ENCODE data around the gene RPS4Y1. TPM values are rescaled to one million over a fixed set of nuclear protein-coding genes. Genes with fewer than 3 reads are reported as not detected.

The RPS4Y1 gene
- total RNA-seq, 1 experiment from 2014 or later: 176 TPM

GRCh38 chrY:2887386-2887785 is 46.0 kb downstream of the RPS4Y1 start:
- no peak overlapping the region for H3K27ac ChIP-seq (ENCODE audit: low read depth, low read length)

GRCh38 chrY:2887955-2888354 is 46.6 kb downstream of the RPS4Y1 start:
- H3K9me2 ChIP-seq (ENCODE audit: insufficient read depth): no peaks in the 10 kb centered on the region
- ChIA-PET POLR2A (no interaction called here), CTCF (no interaction called here), RAD21 (ENCODE audit: low non-redundant PET in 1 of 2, low total read pairs in 2 of 2, uncharacterized antibody in 2 of 2, unreplicated experiment in 2 of 2) (no interaction called here)
- no peak overlapping the region for H2AFZ ChIP-seq (ENCODE audit: low read depth, low read length, poor library complexity, severe bottlenecking)
- TF ChIP-seq SIN3A (IDR thresholded peaks at IDR 0.05; ENCODE audit: low read depth): no peak
- TF ChIP-seq, protein P1, sequence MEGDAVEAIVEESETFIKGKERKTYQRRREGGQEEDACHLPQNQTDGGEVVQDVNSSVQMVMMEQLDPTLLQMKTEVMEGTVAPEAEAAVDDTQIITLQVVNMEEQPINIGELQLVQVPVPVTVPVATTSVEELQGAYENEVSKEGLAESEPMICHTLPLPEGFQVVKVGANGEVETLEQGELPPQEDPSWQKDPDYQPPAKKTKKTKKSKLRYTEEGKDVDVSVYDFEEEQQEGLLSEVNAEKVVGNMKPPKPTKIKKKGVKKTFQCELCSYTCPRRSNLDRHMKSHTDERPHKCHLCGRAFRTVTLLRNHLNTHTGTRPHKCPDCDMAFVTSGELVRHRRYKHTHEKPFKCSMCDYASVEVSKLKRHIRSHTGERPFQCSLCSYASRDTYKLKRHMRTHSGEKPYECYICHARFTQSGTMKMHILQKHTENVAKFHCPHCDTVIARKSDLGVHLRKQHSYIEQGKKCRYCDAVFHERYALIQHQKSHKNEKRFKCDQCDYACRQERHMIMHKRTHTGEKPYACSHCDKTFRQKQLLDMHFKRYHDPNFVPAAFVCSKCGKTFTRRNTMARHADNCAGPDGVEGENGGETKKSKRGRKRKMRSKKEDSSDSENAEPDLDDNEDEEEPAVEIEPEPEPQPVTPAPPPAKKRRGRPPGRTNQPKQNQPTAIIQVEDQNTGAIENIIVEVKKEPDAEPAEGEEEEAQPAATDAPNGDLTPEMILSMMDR (IDR thresholded peaks at IDR 0.05 in 2 of 3, conservative IDR thresholded peaks at IDR 0.05 in 1 of 3; ENCODE audit: borderline replicate concordance in 1 of 3, insufficient read depth in 1 of 3, low read depth in 2 of 3, low read length in 2 of 3): no peak
- no peak for TF ChIP-seq ZNF274 (IDR thresholded peaks at IDR 0.05; ENCODE audit: low read depth, low read length)
- no peak for TF ChIP-seq POLR2A (IDR thresholded peaks at IDR 0.05; ENCODE audit: borderline replicate concordance, extremely low read depth, insufficient read depth, insufficient read length)
- TF ChIP-seq SP1 (IDR thresholded peaks at IDR 0.05; ENCODE audit: low read depth): no peak
- no peak for TF ChIP-seq ZFX (IDR thresholded peaks at IDR 0.05)
- TF ChIP-seq EZH2 (IDR thresholded peaks at IDR 0.05): no peak
- no peak for TF ChIP-seq ELF1 (IDR thresholded peaks at IDR 0.05; ENCODE audit: borderline replicate concordance, low read depth)
- no peak for TF ChIP-seq REST (IDR thresholded peaks at IDR 0.05; ENCODE audit: low read depth)
- no peak for TF ChIP-seq SRF (IDR thresholded peaks at IDR 0.05; ENCODE audit: low read depth)
- TF ChIP-seq, protein P2, sequence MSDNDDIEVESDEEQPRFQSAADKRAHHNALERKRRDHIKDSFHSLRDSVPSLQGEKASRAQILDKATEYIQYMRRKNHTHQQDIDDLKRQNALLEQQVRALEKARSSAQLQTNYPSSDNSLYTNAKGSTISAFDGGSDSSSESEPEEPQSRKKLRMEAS (IDR thresholded peaks at IDR 0.05): no peak
- no peak for TF ChIP-seq JUND (IDR thresholded peaks at IDR 0.05)
- no peak for TF ChIP-seq POLR2AphosphoS5 (IDR thresholded peaks at IDR 0.05; ENCODE audit: low read depth, low read length)
- no peak overlapping the region for H3K27ac ChIP-seq (ENCODE audit: low read depth, low read length)
- no peak overlapping the region for H3K4me2 ChIP-seq (ENCODE audit: low read length)
- no peaks in the 10 kb centered on the region for H3K36me3 ChIP-seq (ENCODE audit: control insufficient read depth in 1 of 2, insufficient read depth in 2 of 2, low read length in 2 of 2)
- intact Hi-C loops (cut with micrococcal nuclease): no loop called here
- no TSS peak for BruUV-seq (replicated peaks)
- DNase-seq (ENCODE audit: low read depth, low spot score) (no peak), ATAC-seq (no peak)
- no peaks in the 10 kb centered on the region for H3K9me3 ChIP-seq (ENCODE audit: control insufficient read depth in 1 of 2, insufficient read depth in 1 of 2, low read depth in 1 of 2, low read length in 2 of 2)
- no peaks in the 10 kb centered on the region for H3K27me3 ChIP-seq (ENCODE audit: insufficient read depth, low read length)
- H3K4me3 ChIP-seq (replicated peaks in 1 of 2; ENCODE audit: low read depth in 1 of 2, low read length in 2 of 2): no peak overlapping the region
- H3K79me2 ChIP-seq (ENCODE audit: insufficient read depth, low read length): no peaks in the 10 kb centered on the region
- H4K20me1 ChIP-seq (ENCODE audit: insufficient read depth): no peaks in the 10 kb centered on the region
- H3K9ac ChIP-seq (ENCODE audit: low read length): no peak overlapping the region
- no peaks in the 10 kb centered on the region for H3K4me1 ChIP-seq (ENCODE audit: control insufficient read depth in 1 of 2, insufficient read depth in 2 of 2, low read length in 2 of 2)

More at GRCh38 chrY:2887386-2887785, 46.0 kb downstream of the RPS4Y1 start:
- BruUV-seq (replicated peaks): no TSS peak
- ChIA-PET POLR2A (no interaction called here), CTCF (no interaction called here), RAD21 (ENCODE audit: low non-redundant PET in 1 of 2, low total read pairs in 2 of 2, uncharacterized antibody in 2 of 2, unreplicated experiment in 2 of 2) (no interaction called here)
- DNase-seq (ENCODE audit: low read depth, low spot score): no peak
- no peak for ATAC-seq
- Histone ChIP-seq H4K20me1 (ENCODE audit: insufficient read depth) (no peaks in the 10 kb centered on the region), H3K4me2 (ENCODE audit: low read length) (no peak overlapping the region), H3K36me3 (ENCODE audit: control insufficient read depth in 1 of 2, insufficient read depth in 2 of 2, low read length in 2 of 2) (no peaks in the 10 kb centered on the region), H3K9me3 (ENCODE audit: control insufficient read depth in 1 of 2, insufficient read depth in 1 of 2, low read depth in 1 of 2, low read length in 2 of 2) (no peaks in the 10 kb centered on the region), H3K4me3 (replicated peaks in 1 of 2; ENCODE audit: low read depth in 1 of 2, low read length in 2 of 2) (no peak overlapping the region), H3K9me2 (ENCODE audit: insufficient read depth) (no peaks in the 10 kb centered on the region), H2AFZ (ENCODE audit: low read depth, low read length, poor library complexity, severe bottlenecking) (no peak overlapping the region), H3K9ac (ENCODE audit: low read length) (no peak overlapping the region), H3K27me3 (ENCODE audit: insufficient read depth, low read length) (no peaks in the 10 kb centered on the region), H3K79me2 (ENCODE audit: insufficient read depth, low read length) (no peaks in the 10 kb centered on the region), H3K4me1 (ENCODE audit: control insufficient read depth in 1 of 2, insufficient read depth in 2 of 2, low read length in 2 of 2) (no peaks in the 10 kb centered on the region)
- TF ChIP-seq SIN3A (IDR thresholded peaks at IDR 0.05; ENCODE audit: low read depth): no peak
- no peak for TF ChIP-seq FOSL1 (IDR thresholded peaks at IDR 0.05; ENCODE audit: low read depth)
- no peak for TF ChIP-seq ELF1 (IDR thresholded peaks at IDR 0.05; ENCODE audit: borderline replicate concordance, low read depth)
- intact Hi-C loops (cut with micrococcal nuclease): no loop called here
